ENCODE results near the gene GADD45A.

The GADD45A gene

DNA sequence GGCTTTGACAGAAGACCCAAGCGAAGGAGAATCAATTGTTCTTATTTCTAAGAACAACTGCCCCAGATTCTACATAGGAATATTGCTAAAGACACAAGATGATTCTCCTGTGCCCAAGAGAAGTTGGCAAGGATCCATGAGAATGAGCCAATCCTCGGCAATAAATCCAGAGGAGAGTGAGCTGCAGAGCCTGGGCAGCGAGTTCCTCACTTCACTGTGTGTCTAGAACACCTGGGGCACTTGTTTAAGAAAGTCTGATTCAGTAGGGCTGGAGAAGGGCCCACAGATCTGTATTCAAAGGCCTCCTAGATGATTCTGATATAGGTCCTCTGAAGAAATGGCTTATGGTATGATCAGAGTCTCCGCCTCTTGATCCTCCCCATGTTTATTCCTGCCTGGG lies 31.8 kb downstream of the GADD45A start:
- DNase-seq (ENCODE audit: low spot score) = no peak
- TF ChIP-seq, protein P1, sequence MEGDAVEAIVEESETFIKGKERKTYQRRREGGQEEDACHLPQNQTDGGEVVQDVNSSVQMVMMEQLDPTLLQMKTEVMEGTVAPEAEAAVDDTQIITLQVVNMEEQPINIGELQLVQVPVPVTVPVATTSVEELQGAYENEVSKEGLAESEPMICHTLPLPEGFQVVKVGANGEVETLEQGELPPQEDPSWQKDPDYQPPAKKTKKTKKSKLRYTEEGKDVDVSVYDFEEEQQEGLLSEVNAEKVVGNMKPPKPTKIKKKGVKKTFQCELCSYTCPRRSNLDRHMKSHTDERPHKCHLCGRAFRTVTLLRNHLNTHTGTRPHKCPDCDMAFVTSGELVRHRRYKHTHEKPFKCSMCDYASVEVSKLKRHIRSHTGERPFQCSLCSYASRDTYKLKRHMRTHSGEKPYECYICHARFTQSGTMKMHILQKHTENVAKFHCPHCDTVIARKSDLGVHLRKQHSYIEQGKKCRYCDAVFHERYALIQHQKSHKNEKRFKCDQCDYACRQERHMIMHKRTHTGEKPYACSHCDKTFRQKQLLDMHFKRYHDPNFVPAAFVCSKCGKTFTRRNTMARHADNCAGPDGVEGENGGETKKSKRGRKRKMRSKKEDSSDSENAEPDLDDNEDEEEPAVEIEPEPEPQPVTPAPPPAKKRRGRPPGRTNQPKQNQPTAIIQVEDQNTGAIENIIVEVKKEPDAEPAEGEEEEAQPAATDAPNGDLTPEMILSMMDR (IDR thresholded peaks at IDR 0.05; ENCODE audit: extremely low read depth, missing control alignments) = no peak

DNA sequence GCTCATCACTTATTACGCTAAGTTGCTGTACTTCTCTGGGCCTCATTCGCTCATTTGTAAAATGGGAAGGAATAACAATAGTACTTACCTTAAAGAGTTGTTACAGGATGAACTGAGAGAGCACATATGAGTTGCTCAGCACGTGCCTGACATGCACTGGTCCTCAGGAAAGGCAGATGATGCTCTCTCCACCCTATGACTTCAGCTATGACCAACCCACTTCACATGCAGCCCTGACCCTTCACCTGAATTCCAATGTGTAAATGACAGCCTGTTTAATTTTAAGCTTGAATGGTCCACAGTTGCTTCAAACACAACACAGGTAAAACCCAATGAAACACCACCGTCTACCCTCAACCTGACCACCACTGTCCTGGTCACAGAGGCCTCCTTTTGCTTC lies 32.9 kb downstream of the GADD45A start:
- TF ChIP-seq, protein P1 (IDR thresholded peaks at IDR 0.05; ENCODE audit: extremely low read depth, missing control alignments) = no peak
- DNase-seq (ENCODE audit: low spot score) = no peak

DNA sequence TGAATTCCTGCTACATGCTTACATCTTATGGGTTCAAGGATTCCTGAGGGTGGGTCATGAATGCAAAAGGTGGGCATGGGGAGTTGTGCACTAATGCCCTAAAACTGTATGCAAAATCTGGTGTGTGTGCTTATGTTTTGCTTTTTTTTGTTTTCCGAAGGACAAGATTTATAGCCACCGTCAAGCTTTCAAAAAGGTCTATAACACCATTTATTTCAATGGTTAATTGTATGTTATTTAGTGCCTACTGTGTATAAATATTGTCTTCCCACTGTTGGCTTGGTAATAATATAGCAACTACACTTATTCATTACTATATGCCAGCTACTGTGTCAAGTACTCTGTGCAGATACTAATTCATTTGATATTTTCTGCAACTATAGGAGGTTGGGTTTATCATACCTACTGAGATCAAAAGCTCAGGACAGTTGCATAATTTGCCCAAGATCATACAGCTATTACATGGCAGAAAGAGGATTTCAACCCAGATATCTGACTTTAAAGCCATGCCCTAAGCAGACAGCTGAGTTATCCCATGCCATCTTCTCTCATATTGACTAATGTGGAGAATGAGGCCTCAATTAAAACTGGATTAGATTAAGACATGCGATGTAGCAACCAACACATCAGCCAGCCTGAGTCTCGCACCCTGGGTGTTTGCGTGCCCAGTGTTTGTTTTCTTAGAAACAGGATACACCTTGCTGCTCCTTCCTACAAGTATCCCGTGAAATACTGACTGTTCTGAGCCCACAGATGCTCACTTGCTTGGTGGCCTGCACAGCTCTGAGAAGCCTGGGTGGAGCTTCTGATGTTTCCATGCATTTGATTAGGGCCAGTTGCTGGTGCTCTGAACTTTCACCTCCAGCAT lies 34.6 kb downstream of the GADD45A start:
- TF ChIP-seq, protein P1 (IDR thresholded peaks at IDR 0.05; ENCODE audit: extremely low read depth, missing control alignments) = no peak
- DNase-seq (ENCODE audit: low spot score) = no peak

DNA sequence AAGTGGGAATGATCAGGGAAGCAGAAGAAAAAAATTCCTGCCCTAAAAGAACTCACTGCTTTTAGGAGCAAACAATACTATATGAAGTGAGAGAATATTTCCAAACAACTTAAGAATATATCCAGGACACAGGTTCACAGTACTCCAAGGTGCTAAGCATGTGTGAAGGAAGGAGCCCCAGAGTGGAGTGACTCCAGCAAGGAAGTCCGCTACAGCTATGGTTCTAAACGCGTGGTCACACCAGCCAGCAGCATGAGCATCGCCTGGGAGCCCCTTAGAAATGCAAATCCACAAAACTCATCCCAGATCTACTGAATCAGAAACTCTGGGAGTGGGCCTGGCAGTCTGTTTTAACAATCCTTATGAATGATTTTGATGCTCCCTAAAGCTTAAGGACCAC lies 36.1 kb downstream of the GADD45A start:
- DNase-seq (ENCODE audit: low spot score) = no peak
- TF ChIP-seq, protein P1 (IDR thresholded peaks at IDR 0.05; ENCODE audit: extremely low read depth, missing control alignments) = no peak

DNA sequence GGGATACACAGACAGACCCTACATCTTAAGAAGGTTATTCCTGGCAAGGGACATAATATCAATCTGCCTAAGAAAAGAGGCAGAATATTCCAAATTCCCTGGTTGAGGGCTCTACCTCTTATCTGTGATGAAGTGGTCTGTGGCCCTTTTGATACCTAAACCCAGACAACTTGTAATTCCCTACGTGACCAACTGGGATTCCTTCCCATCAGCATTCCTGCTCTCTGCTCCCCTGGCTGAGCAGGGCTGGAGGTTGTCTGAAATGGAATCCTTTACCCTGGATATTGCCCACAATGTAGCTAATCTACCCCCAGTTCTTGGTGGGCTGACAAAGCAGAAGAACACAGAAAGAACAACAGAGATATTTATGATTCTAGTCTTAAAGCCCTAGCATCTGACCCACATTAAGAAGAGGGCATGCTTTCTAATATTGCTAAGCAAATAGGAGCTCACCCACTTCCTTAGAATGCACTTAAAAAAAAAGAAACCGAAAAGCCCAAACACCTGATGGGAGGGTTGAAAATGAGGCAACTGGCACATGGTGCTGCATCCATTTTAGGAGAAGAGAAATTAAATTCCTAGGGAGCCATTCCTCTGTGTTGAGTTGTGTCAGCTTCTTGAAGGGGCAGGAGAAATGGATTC lies 36.8 kb downstream of the GADD45A start:
- TF ChIP-seq, protein P1 (IDR thresholded peaks at IDR 0.05; ENCODE audit: extremely low read depth, missing control alignments) = no peak
- DNase-seq (ENCODE audit: low spot score) = no peak

DNA sequence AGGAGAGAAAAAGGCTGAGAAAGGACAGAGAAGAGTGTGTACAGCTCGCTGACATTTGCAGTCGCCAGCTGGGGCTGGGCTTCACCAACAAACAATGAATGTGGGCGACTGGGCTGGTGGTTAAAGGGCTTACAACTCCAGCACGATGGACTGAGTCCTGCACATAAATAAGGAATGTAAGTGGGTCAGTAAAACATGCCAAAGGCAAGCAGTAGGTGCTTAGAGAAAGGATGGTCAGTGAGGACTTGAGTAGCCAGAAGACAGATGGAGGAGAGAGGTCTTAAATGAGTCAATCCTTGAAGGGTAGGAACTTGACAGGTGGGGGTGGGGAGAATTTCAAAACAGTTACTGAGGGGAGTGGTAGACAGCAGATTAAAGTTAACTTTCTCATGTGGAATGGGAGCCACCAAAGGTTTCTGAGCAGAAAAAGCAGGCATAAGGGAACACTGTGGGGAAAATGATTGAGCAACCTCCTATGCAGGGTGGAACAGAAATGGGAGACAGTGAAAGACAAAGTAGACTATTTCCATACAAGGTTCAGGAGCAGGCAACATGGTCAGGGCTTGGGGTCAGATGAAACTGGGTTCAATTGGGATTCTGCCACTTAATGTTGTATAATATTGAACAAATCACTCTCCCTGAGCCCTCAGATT lies 37.4 kb downstream of the GADD45A start:
- TF ChIP-seq, protein P1 (IDR thresholded peaks at IDR 0.05; ENCODE audit: extremely low read depth, missing control alignments) = no peak
- no peak for DNase-seq (ENCODE audit: low spot score)

DNA sequence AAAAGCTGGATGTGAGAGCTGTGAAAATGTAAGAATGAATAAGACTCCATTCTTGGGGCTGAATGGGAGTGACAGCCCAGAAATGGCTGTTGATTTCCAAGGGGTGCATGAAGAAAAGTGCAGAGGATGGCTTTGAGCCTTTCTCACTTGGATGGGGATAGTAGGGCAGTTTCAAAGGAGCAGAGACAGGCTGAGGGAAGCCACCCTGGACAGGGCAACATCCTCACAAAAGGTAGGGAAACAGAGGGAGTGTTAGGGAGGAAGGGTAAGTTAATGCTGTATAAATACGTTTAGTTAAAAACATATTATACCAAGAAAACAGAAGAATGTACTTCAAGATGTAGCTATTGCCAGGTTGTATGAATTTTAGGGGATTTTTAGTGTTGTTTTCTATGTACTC lies 38.1 kb downstream of the GADD45A start:
- no peak for DNase-seq (ENCODE audit: low spot score)
- TF ChIP-seq, protein P1 (IDR thresholded peaks at IDR 0.05; ENCODE audit: extremely low read depth, missing control alignments) = no peak
